GM19025 (cell line): ENCODE data around the gene PRRT1.

Experiments used
- ATAC-seq: cut with Tn5 transposase; IDR thresholded peaks from one replicate; pipeline ENCODE4 v1.9.1; 2021; ENCODE audit warnings: mild to moderate bottlenecking, low read depth, moderate library complexity; ENCODE audit not compliant: unreplicated experiment

PRRT1 gene

DNA sequence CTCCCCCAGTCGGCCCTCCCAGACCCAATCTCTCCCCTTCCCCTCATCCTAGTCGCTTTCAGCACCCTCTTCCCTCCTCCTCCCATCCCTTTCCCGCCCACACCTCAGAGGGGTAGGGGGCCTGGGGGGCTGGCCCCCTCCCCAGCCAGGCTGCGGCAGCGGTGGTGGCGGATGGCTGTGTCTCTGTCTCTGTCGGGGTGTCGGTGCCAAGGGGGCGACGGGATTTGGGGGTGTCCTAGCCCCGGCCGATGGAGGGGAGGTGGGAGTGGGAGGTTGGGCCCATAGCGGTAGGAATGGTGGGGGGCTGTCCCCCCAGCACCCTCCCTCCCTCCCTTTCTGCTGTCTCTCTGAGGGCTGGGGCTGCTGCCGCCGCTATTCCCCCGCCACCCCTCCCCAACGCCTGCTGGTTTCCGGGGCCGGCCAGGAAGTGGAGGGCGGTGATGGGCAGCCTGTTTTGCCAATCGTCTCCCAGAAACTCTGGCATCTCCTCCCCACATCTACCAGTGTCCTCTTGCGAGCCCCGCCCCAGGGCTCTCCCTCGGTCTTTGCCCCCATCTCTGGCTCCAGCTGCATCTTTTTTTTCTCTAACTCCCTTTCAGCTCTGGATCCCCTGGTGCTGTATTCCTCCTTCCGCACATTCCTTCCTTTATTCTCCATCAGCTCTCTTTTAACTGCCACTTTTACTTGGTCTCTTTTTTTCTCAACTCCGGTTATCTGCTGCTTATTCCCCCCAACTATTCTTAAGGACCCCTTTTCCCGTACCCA lies 24.2 kb upstream of the PRRT1 start, which contains the start of gene AGPAT1:
AGPAT1 (minus strand) TSS at position 374 of the 765 bp plus-strand sequence. CDS start 4,588 bp downstream, outside the sequence.
- ATAC-seq, result peak; percentile 44

DNA sequence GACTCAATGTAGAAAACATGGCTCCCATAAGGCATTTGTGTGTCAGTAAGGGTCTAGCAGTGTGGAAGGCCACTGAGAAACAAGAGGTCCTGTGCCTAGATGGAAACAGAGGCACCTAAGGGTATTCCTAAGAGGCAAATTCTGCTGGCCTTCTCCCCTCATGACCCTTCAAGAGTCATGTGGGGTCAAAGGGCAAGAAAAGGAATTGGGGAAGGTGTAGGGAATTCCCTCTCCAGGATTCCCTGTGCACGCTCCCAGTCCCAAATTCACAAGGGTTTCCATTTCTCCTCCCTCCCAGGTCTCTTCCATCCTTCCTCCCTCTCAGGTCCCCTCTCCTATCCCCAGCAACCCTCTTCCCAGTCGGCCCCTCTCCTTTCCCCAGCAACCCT lies 23.6 kb upstream of the PRRT1 start:
- no peak for ATAC-seq

DNA sequence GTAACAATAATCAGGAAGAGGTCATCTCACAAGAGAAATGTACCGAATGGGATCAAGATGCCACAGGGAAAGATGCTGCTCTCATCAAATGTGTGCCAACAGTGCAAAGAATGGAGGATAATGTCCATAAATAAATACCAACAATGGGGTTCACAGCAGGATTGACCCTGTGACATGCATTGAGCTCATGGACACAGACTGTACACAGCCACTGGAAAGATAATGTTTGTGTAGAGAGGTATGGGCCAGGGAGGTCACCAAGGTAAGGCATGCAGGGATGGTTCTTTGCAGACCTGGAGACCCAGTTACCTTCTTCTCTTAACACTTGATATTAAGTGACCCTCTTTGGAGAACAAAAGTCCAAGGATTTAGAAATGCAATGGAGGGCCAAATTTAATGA lies 22.7 kb upstream of the PRRT1 start:
- no peak for ATAC-seq

DNA sequence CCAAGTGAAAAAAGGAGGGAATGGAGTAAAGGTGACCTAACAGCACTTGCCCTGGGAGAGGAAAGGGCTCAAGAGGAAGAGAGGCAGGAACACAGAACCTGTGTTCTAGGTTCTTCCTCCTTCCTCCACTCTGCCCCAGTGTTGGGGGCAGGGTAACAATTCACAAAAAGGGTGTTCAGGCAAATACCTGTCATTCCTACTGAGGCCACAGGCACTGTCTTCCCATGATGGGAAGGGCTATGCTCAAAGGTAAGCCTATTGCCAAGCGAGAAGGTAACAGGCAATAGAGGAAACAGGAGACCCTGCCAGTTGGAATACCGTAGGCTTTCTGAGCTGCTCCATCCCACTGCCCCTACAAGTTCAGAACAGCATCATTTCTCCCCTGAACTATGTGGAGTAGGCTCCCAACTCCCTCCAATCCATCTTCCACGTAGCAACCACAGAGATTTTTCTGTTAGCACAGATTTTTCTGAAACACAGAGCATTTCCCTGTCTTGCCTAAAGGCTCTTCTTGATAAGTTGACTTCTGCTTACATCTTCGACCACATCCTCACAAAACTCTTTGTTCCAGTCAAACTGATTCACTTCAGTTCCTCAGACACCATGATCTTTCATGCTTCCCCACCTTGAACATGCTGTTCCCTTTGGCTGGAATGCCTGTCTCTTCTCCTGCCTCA lies 21.4 kb upstream of the PRRT1 start:
- no peak for ATAC-seq

DNA sequence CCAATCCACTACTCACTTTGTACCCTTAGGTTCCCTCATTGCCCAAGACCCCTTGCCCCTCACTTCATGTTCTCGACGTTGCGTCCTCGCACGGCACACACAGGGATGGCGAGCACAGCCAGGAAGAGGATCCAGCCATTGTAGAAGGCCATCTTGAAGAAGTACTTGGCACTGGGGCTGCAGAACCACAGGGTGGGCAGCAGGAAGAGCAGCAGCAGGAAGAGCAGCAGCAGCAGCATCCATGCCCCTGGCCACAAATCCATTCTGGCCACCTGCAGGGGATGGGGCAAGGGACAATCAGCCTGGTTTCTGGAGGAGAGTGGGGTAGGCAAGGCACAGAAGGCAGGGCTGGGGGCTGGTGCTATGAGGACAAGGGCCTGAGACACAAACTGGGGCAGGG lies 19.5 kb upstream of the PRRT1 start:
- no peak for ATAC-seq

DNA sequence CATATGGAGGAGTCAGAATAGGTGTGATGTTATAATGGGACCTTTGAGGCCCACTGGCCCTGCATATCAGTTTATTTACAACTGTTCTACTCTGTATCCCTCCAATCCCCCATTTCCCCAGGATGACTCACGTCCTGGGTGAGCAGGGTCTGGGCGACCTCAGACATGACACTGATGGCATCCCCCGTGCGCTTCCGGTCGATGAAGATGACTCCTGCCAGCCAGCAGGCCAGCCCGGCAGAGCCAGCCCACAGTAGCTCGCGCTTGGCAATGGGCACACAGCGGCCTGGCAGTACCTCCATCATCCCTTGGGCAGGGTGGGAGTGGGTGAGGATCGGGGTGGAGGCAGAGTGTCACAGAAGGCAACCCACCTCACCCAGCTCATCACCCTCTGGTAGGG lies 18.6 kb upstream of the PRRT1 start:
- ATAC-seq, result no peak

DNA sequence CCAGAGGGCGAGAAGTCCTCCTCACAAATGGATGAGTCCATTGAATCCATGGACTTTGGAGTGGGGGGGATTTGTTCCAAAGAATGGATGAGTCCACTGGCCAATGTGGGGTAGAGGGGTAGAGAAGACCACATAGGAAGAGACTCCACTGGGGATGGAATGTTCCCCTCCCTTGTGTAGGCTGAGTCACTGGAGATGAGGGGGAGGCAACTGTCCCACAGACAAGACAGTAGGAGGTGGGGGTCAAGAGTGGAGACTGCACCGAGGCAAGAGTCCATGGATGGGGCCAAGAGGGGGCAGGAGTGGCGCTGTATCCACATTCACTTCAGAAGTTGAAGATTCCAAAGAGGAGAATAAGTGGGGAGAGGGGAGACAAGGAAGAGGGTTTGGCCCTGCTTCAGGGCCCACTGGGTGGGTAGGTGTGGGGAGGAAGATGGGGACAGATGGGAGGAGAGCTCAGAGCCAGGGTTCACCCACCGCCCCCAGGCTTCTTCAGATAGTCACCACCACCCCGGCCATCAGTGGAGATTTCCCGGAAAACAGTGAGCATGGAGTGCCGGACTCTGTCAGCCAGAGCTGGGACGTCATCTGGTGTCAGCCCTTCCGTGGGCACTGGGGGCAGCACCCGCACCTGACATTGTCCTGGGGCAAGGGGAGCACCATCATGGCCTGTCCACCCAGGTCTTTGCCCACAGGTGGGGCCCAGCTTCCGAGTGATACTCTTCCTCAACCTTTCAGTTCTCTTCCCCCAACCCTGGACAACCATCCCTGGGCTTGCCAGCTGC lies 17.3 kb upstream of the PRRT1 start:
- no peak for ATAC-seq

DNA sequence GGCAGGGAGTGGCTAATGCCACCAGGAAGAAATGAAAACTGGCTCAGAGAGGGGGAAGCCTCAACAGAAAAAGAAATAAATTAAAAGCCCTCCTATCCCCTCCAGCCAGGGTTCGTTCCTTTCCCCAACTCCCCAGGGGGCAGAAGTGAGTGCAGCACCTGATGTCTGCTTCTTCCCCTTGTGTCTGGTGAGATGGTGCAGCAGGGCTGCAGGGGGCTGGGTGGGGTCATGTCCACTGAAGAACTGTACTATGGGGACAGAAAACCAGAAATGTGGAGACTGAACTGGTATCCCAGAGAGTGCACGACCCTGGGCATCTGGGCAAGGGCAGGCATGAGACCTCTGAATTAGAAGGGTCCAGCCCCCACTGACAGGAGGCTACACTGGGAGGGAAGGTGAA lies 16.6 kb upstream of the PRRT1 start:
- ATAC-seq, result no peak

DNA sequence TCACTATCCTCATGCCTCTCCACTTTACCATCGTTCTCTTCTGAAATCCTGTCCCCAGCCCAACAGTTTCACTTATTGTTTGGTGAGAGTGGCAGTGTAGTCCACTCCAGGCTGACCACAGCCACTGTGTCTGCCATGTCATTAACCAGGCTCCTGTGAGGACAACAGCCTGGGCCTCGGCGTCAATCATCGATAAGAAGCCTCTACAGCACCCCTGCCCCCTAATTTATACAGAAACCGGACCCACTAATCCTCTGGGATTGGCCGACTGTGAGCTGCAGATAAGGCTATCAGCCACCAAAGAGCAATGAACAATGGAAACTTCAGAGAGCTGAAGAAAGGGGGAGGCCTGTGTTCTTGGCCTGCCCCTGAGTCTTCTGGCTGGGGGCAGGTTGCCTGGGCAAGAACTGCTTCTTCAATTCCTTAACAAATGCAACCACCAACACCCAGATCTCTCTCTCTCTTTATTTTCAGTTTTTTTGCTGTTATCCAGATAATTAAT lies 16.1 kb upstream of the PRRT1 start:
- no peak for ATAC-seq

DNA sequence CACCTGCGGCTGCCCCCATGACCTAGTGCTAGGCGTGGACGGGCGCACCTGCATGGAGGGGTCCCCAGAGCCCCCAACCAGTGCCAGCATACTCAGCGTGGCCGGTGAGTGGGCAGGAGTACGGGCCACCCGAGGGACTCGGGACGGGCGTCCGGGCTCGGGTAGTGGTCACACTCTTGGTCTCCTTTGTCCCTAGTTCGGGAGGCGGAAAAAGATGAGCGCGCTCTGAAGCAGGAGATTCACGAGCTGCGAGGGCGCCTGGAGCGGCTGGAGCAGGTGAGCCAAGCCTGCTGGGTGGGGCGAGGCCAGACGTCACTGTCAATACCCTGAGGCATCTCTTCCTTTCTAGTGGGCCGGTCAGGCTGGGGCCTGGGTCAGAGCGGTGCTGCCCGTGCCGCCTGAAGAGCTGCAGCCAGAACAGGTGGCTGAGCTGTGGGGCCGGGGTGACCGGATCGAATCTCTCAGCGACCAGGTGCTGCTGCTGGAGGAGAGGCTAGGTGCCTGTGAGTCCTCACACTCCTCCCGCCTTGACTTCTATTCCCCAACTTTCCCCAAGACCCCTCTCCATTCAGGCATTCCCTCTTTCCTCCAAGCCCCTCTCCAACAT lies 15.5 kb upstream of the PRRT1 start:
- no peak for ATAC-seq

DNA sequence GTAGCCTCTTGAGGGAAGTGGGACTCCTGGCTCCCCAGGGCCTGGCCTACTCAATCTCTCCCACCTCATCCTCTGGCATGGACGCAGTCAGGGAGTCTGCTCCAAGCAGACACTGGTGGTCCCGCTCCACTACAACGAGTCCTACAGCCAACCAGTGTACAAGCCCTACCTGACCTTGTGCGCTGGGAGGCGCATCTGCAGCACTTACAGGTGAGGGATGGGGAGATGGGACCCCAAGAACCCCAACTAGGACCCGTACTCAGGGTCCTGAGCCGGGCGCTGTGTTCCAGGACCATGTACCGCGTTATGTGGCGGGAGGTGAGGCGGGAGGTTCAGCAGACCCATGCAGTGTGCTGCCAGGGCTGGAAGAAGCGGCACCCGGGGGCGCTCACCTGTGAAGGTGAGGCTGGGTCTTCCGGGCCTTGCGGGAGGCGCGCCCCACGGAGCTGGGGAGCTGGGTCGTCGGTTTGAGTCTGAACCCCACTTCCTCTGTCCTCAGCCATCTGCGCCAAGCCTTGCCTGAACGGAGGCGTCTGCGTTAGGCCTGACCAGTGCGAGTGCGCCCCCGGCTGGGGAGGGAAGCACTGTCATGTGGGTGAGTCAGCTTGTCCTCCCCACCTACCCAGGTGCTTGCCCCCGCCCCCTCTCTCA lies 14.8 kb upstream of the PRRT1 start:
- no peak for ATAC-seq

DNA sequence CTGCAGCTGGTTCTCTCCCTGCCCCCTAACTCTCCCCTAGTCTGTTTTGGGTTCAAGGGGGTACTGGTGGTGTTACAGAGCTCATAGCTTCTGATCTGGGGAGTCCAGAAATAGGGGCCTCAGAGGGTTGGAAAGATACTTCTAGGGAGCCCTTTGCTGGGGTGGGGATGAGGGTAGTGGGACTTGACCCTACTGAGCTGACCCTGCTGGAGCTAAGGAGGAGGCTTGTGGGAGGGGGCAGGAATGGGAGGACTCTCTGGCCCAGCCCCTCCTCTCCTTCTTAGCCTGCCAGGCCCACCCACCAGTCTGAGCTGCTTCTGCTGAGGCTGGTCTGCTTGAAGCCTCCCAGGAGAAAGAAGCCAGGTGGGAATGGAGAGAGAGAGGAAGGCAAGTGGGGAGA lies 12.6 kb upstream of the PRRT1 start, which contains the start of gene EGFL8:
EGFL8 (plus strand) TSS at position 301 of the 400 bp plus-strand sequence. CDS start 1,571 bp downstream, outside the sequence.
- no peak for ATAC-seq

DNA sequence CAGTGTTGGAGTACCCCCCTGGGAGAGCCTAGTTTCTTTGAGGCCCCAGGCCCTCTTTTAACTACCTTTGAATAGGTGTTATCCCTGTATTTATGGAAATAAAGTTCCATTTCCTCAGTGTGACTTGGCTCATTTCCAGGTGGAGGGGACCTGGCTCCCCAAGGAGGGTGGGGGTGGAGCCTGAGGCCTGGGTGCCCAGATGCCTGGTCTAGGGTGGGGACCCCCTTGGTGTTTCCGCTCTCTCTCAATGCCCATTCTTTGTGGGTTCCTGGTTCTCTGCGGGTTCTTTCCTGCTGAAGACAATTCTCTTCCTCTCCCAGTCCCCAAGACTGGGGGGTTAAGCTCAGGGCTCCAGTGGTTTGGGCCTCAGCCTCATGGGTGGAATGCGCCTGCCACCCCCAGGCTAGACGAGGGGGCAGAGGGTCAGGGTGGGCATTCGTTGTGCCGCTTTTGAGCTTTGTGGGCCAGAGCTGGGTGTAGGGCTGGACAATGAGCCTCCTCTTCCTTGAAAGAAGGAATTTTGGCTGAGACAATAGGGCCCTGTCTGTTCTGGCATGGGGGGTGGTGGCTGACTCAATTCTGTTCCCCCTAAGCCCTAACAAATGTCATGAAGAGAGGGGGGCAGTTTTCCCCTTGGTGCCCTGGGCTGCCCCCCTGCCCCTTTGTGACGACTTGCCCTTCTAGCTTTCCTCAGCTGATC lies 12.0 kb upstream of the PRRT1 start:
- no peak for ATAC-seq

DNA sequence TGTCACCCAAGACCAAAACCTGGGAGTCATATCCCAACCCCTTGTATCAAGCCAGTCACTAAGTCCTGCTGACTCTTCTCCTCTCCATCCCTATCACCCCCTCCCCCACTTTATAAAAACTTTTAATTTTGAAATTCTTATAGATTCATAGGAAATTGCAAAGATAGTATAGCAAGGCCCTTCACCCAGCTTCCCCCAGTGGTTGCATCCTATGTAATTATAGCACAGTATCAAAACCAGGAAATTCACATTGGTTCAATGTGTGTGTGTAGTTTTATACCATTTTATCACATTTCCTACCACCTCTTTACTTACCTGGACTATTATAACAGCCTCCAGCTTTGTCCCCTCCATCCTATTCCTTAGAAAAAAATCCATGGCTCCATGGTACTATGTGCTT lies 6.3 kb upstream of the PRRT1 start:
- ATAC-seq, result no peak

DNA sequence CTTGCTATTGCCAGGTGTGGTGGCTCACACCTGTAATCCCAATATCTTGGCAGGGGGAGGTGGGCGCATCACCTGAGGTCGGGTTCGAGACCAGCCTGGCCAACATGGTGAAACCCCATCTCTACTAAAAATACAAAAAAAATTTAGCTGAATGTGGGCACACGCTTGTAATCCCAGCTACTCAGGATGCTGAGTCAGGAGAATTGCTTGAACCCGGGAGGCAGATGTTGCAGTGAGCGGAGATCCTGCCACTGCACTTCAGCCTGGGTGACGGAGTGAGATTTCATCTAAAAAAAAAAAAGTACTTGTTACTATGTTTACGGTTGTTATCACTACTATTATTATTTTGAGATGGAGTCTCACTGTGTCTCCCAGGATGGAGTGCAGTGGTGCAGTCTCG lies 5.2 kb upstream of the PRRT1 start:
- ATAC-seq, result no peak

DNA sequence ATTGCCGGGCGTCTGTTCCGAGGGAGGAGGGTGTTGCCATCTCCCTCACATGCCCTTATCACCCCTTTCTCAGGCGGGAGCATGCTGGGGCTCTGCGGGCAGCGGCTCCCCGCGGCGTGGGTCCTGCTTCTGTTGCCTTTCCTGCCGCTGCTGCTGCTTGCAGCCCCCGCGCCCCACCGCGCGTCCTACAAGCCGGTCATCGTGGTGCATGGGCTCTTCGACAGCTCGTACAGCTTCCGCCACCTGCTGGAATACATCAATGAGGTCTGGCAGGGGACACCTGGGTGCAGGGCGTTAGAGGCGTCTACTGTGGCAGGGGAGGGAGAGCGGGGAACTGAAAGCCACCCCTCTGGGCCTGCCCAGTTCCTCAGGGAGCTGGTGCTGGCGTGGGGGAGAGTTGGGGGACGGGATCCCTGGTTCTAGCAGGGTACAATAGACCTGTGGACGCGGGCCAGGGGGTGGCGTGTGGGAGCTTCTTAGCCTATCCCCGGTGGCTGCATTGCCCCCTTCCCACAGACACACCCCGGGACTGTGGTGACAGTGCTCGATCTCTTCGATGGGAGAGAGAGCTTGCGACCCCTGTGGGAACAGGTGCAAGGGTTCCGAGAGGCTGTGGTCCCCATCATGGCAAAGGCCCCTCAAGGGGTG lies 2.9 kb upstream of the PRRT1 start:
- no peak for ATAC-seq

DNA sequence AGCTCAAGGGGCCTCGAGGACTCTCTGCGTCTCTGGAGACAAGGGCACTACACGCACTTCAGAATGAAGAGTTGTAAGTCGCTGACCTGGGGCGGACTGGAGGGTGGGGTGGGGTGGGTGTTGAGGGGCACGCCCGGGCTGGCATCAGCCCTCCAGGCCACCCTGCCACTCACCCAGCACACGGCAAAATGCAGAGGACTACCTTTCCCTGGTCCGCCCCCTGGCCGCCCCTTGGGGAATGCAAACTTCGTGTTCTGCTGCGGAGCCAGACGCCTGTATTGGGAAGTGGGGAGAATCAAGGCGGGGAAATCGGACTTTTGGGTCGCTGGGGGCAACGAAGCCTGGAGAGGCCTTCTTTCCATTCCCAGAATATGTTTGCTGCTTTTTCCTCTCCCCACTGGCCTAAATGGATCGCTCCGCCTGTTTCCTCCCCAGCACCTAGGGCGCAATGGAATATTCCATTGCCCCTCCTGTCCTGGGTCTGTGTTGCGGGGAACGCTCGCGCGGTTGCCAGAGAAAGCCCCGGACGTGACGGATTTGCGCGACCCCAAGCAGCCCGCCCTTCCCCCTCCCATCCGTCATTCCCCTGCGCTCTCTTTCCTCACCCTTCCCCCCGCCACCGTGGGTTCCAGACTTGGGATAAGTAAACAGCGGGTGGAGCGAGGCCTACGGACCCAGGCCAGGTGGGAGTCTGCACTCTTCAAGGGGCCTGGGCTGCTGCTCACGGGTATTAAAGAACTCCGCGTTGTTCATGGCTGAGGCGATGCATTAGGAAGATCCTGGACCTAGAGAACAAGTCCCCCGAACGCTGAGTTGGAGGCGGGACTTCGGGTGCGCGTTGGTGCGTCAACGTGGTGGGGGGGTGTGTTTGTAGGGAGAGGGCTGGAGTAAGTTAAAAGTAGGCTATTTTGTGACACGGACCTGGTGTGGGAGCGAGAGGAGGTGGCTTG lies 2.1 kb upstream of the PRRT1 start, which contains the start of gene PPT2:
PPT2 (plus strand) TSS at position 578 of the 950 bp plus-strand sequence. CDS start 454 bp downstream, outside the sequence.
- ATAC-seq, result no peak
